GM21825 (cell line): ENCODE data around the gene RAB41.
"Not testable (repeated sequence)": the region's sequence is repeated elsewhere in the genome, so short reads cannot be mapped to it uniquely, and the experiment has no call there.

Source experiments
- ATAC-seq: cut with Tn5 transposase; IDR thresholded peaks from one replicate; pipeline ENCODE4 v1.9.1; 2021; ENCODE audit warnings: mild to moderate bottlenecking, moderate library complexity; ENCODE audit not compliant: unreplicated experiment

RAB41 gene

DNA sequence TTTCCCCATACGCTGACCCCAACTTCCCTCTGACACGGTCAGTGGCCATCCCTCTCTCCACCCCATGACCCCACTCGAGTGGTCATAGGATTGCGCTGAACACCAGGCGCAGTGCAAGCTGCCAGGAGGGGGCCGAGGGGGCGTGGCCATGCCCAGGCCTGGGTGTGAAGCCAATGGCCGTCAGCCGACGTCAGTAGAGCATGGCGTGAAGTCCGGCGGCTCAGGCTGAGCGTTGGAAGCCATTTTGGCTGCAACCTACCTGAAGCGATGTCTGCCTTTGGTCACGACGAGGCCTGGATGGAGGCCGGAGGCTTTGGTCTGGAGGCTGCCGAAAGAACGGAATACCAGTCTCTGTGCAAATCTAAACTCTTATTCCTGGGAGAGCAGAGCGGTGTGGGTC is at the start of gene RAB41:
TSS of gene RAB41 (plus strand) at position 222 of the 400 bp plus-strand sequence. CDS start at position 268, 46 bp downstream.
- no peak for ATAC-seq

DNA sequence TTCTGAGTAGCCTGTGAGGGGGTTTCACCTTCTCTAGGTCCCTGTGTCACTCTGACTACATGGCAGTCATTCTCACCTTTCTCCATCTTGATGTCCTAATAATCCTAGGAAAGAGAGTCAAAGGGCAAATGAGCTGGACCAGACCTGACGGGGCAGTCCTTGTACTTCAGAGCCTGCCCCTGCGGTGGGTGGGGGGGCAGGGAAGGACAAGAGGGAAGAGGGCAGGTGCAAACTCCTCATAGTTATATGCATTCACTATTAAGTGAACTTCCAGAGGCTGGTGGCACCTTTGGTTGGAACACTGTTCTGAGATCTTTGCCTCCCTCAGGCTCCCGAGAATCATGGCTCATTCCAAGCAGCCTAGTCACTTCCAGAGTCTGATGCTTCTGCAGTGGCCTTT is 47.6 kb upstream of the RAB41 start, which contains the start of gene AWAT1:
TSS of gene AWAT1 (plus strand) at position 301 of the 400 bp plus-strand sequence. CDS start at position 342, 41 bp downstream.
- ATAC-seq, result no peak

DNA sequence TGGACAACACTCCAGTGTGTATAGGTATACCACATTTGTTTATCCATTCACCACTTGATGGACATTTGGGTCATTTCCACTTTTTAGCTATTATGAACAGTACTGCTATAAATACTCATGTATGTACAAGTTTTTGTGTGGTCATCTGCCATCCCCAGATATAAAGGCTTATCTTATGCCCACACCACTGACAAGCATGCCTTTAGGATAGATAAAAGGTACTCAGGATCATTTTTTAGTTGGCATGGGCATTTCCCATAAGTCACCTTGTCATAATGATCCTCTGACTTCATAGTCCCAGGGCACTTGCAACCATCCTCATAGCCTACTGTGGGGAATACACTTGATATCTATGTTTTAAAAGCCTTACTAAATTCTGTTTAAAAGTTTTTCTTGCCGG is 41.2 kb upstream of the RAB41 start:
- ATAC-seq, result no peak

DNA sequence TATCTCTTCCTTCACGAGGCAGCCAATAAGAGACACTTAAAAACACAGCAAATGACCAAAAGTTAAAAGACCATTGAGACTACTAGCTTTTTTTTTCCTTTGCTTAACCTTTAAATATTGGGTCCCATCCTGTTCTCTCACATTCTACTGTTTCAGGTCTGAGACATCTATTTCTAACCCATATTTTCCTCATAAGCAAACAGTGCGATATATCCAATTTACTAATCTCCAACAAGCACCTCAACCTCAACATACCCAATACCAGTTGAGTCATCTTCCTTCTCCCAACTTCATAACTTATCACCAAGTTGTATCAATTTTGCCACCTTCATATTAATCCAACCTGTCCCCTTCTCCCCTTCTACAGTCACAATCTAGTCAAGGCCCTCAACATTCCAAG is 40.5 kb upstream of the RAB41 start:
- ATAC-seq, result no peak

DNA sequence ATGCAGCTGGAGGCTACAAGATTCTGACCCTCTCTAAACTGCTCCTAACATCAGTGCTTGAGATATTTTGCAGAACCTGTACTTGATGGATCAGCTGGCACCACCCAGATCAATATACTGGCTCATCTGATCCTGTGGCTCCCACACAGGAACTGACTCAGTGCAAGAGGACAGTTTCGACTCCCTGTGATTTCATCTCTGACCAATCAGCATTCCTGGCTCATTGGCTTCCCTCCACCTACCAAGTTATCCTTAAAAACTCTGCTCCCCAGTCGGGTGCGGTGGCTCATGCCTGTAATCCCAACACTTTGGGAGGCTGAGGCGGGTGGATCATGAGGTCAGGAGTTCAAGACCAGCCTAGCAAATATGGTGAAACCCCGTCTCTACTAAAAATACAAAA is 38.4 kb upstream of the RAB41 start:
- not testable (repeated sequence) for ATAC-seq

DNA sequence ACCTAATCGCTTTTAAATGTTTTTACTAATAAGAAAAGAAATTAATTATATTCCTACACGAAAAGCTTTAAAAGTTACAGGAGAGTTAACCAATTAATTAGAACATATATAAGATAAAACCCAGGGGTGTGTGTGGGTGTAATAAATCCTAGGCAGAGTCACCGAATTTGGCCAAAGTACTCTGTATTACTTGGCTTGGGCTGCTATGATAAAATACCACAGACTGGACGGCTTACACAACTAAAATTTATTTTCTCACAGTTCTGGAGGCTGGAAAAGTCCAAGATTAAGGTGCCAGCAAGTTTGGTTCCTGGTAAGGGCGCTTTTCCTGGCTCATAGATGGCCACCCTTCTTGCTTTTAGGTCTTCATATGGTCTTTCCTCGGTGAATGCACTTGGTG is 37.1 kb upstream of the RAB41 start:
- ATAC-seq, result no peak

DNA sequence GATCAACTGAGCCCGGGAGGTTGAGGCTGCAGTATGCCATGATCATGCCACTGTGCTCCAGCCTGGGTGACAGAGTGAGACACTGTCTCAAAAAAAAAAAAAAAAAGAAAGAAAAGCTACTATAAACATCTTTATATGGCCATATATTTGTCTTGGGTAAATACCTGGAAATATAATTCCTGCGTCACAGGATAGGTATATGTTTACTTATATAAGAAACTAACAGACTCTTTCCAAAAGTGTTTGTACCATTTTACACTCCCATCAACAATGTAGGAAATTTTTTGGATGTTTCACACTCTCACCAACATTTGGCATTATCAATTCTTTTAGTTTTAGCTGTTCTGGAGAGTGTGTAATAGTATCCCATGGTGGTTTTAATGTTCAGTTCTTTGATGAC is 34.7 kb upstream of the RAB41 start:
- no peak for ATAC-seq

DNA sequence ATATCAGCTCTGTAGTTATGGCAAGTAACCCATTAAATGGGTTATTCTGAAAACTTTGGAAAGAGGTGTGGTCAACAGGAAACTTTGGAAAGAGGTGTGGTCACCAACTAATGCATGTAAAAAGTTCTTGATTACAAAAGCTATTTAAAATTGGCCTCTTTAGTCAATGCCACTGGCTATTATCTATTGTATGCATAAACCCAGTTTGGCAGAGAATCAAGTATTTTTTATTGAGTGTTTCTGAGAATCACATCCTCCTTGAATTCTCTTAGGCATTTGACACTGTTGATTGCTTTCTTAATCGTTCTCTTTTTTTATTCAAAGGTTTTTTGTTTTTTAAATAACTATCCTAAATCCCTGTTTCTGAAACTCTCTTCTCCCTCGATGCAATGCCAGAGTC is 29.5 kb upstream of the RAB41 start:
- no peak for ATAC-seq

DNA sequence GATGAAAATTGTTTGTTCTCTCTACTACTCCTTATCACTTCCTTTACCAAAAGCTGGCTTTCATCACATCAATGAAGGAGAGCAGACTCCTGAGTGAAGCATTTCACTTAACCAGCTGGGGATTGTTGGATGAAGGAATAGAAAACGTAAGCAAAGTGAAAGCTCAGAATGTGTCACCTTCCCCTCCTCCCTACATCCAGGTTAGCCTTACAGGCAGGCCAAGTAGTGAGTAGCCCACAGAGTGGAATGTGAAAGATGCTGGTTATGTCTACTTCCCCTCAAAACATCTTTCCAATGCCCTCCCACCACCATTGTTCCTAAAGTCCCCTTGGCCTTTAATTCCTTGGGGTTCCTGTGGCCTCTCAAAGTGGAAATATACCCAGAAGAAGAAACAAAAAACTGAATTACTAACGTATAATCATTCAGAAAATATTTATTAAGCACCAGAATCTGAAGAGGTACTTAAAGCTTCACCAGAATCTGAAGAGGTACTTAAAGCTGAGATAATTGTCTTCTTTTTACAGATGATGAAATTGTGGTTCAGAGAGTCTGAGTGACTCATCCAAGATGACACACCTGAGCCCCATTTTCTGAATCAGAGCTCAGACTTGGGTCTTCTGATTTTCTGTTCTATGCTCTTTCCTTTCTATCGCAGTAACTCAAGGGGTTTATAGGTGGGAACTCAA is 28.5 kb upstream of the RAB41 start:
- no peak for ATAC-seq

DNA sequence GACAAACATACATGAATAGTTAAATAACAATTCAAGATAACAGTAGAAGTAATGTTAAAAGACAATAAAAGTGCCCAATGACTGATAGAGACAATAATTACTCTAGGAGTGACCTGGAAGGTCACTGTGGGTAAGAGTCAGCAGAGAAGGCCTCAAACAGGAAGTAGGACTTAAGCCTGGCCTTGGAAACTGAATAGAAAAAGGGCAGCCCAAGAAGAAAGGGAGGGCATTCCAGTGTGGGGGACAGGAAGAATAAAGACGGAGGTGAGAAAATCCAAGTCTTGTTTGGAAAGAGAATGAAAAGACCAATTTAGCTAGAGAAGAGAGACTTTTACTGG is 27.9 kb upstream of the RAB41 start:
- no peak for ATAC-seq

DNA sequence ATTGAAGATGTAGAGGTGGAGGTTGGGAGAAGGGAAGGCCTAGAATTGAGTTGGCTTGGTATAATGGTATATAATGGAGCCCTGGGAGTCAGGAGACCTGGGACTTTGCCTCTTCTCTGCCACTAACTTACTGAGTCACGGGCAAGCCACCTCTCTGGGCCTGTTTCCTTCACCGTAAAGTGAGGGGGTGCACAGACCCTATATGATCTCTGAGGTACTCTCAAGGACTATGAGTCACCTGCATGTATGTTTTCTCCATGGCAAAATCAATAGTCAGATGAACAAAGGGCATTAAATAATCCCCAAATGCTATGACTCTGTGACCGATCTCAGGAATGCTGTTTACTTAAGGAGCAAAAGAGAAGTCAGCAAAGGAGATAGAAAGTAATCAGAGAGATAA is 27.1 kb upstream of the RAB41 start:
- ATAC-seq, result no peak

DNA sequence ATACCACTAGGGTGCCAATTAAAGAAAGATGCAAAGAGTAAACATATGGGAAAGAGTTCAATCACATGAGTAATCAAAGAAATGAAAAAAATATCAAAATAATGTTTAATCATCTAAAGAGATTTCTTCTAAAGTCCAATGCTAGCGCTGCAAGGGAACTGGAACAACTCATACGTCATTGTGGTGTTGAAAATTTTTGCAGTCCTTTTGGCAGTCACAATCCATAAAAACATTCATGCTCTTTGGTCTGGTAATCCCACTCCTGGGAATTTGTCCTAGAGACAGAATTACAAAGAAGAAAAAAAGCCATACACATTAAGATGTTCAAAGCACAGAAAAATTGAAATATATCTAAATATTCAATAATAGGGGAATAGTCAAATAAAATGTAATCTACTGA is 26.5 kb upstream of the RAB41 start:
- no peak for ATAC-seq

DNA sequence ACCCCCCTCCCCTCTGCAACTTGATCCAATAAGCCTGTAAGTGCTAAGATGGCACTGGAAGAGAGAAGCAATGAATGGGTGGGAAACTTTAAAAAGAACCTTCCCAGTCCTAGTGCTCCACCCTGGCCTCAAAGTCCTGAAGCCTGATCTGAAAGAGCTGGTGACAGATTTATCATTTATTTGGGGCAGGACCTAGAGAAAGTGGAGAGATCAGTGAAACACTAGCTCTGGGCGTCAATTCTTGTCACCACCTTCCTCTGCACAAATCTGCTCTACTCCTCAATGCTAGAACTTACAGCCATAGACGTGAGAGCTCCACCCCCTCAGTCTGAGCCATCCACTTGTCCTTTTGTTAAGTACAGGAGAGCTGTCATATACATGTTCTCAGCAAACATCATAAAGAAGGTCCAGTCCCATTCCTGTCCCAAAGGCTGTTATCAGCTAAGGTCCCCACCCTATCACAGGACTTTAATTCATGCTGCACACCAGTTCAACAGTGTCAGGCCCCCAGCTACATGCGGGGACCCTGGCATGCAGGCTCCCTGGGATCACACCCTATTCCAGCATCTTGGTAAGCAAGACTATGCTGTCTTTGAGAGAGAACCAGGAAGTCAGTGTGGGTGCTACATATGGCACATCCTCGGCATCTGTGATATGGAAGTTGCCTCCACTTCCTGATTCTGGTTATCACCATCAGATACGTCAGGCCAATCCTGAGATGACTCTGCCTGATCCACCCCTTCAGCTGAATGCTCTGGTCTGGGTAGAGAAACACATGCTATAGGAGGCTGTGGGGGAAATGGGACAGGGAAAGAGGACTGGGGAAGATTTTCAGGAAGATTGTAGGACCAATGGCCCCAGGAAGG is 24.3 kb upstream of the RAB41 start:
- ATAC-seq, result no peak

DNA sequence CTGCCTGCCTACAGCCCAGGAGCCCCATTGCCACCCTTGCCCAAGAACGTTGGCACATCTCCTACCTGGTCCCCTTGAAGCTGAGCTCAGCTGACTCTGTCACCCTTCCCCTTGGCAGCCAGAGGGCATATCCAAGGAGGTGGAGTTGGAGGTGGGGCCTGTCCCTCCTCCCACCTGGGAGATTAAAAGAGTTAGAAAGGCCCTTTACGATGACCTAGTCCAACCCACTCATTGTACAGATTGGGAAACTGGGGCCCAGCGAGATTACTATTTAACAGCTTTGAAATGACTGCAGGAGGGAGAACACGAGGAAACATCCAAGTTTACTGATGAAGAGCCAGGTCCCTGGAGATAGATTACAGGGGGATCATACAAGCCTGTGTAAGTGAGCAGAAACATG is 21.9 kb upstream of the RAB41 start, which contains the start of gene P2RY4:
TSS of gene P2RY4 (minus strand) at position 101 of the 400 bp plus-strand sequence. CDS start 580 bp downstream, outside the sequence.
- no peak for ATAC-seq

DNA sequence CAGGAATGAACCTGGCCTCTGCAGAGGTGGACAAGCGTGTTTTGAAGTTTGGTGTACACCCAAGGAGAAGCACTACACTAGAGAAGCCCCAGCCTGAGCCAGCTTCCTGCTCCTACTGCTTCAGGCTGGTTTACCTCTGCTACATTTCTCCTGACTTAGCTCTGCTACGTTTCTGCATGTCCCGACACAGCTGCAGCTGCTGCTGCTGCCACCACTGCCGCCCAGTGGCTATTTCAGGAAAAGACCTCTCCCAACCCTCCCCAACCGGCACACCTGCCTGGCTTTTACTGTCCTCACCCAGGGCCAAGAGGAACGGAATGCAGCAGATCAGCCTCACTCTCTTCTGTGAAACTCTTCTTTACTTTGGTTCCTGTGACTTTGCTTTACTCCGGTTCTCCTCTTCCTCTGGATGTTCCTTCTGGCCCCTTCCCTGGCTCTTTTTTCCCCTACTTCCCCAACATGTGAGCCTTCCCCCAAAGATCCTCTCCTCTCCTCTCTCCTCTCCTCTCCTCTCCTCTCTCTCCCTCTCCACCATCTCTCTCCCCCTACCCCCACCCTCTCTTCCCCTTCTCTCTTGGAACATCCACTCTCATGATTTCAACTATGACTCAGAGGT is 18.9 kb upstream of the RAB41 start:
- peak; percentile 54 for ATAC-seq

DNA sequence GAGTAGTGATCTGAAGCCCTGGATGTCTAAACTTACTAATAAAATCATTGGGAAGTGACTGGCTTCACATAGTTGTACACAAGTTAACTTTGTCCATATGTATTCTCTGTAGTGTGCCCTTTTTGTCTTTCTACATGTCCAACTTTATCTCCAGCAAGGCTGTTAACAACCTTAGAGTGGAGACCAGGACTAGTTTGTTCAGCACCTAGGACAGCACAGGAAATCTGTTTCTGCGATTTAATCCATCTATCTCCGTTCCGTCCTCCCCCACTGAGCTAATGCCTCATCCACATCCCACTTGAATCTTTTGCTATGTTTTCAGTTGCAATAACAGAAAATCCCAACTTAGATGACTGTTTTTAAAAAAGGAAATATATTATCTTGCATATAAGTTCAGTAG is 17.2 kb upstream of the RAB41 start:
- ATAC-seq, result no peak

DNA sequence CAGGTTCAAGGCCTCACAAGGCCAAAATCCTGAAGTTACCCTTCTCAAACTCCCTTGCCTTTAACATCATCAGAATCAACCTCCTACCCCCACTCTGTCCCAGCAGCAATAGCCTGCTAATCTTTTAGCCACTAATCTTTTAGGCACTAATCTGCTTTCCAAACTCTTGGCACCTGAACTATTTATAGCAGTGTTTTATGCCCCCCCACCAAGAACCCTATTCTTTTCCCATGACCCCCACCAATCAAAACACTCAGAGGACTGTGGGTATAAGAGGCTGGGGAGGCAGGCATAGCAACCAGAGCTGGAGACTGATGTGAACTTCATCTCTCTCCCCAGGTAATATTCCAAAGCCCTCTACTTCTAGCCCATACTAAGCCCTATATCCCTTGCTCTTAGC is 13.9 kb upstream of the RAB41 start, which contains the start of gene ARR3:
TSS of gene ARR3 (plus strand) at position 301 of the 400 bp plus-strand sequence. CDS start 1,052 bp downstream, outside the sequence.
- ATAC-seq, result no peak

DNA sequence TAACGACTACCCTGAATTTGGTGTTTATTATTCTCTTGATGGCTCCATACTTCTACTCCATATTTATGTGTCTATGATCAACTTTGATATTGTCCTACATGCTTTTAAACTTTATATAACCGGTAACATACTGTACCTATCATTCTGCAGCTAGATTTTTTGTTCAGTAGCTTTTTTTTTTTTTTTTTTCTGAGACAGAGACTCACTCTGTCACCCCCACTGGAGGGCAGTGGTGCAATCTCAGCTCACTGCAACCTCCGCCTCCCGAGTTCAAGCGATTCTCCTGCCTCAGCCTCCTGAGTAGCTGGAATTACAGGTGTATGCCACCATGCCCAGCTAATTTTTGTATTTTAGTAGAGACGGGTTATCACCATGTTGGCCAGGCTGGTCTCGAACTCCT is 7.9 kb upstream of the RAB41 start:
- not testable (repeated sequence) for ATAC-seq

DNA sequence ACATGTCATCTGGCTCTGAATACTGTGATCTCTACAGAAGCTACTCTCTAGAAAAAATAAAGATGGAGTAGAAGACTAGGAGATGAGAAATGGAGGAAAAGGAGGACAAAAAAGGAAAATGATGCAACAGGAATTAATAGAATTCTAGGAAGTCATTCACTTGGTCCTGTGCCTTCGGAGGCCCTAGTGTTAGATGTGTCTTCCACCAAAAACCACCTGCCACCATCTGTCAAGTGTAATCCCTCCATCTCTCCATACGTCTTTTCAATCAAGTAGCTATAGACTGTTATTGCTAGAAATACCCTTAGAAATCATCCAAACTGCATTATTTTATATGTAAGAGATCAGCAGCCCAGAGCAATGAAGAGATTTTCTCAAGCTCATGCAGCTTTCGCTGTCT is 2.9 kb upstream of the RAB41 start:
- ATAC-seq, result no peak

DNA sequence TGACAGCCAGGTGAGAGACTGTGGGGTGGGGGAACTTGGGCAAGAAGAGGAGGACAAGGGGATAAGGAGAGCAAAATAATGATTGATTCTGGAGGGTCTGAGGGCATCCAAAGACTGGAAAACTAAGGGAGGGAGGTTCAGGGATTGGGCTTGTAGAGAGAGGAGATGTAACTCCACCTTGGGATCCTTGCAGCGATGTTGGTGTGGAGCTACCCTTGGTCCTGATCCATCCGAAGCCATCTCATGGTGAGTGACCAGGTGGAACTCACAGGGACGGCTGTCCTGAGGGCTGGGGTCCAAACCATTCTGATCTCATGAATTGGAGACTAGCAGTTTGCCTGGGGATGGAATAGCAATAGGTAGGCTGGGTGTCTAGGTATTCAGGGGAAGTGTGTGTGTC is 1.4 kb upstream of the RAB41 start:
- no peak for ATAC-seq

DNA sequence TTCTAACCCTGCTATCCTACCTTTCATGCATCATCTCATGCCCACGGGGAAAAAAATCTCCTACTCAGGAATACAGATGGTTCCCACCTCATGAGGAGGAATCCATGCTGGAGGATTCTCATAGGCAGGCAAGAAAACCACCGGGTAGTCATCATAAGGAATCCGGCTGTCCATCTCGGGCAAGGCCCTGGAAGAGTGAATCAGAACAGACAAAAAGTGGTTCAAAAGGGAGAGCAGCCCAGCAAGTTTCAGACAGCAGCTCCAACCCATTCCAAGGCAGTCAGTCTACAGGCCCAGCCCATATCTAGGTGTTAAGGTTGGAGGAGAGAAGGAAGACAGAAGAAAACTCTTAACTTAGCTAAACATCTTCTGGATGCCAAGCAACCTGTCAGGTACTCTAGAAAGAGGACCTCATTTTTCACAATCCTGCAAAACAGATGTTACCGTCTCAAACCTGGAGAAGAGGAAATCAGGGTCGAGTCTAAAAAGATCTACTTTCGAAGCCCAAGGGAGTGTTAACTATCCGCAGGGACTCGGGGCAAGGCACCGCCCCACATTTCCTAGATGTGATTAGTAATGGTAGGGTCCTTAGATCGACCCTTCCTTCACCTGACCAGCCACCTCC is 7.3 kb downstream of the RAB41 start:
- no peak for ATAC-seq
